Measurements from ENCODE around the gene VPS37C. TPM values are rescaled to one million over a fixed set of nuclear protein-coding genes. Genes with fewer than 3 reads are reported as not detected.

Gene VPS37C
- total RNA-seq, 4 donors from 2014 or later: 8.6 to 23.3 (median 20.5) TPM

- intact Hi-C loops (cut with DNase I; ENCODE audit: low total_unique reads) (no loop called here), in situ Hi-C loops (cut with MboI; ENCODE audit: low pct_ligation_motif_present in 1 of 4, low pct_unique_long_range_greater_than_20kb in 1 of 4, low sequenced_read_pairs in 3 of 4) (no loop called here)
- no peak overlapping the region for H3K27ac ChIP-seq
- no peaks in the 10 kb centered on the region for H3K4me1 ChIP-seq
- DNase-seq: no peak
- H3K4me3 ChIP-seq: no peak overlapping the region
- TF ChIP-seq CTCF (IDR thresholded peaks at IDR 0.05) (no peak), EP300 (IDR thresholded peaks at IDR 0.05; ENCODE audit: low read depth) (no peak), POLR2AphosphoS5 (IDR thresholded peaks at IDR 0.05) (no peak)
- no peaks in the 10 kb centered on the region for H3K27me3 ChIP-seq
- WGBS, 2 donors (ENCODE audit: low coverage in 1 of 2): 88 to 97% methylated on average over 5 to 9 of the region's 9 CpGs
- no peaks in the 10 kb centered on the region for H3K9me3 ChIP-seq
- H3K36me3 ChIP-seq: no peaks in the 10 kb centered on the region
Observed at GRCh38 chr11:61110255-61111049, 50.8 kb downstream of the VPS37C start.

GRCh38 chr11:61109671-61110070, 51.6 kb downstream of the VPS37C start:
- WGBS, 2 donors (ENCODE audit: low coverage in 1 of 2): 82 to 100% methylated on average over 1 to 8 of the region's 8 CpGs
- DNase-seq: no peak
- TF ChIP-seq CTCF (IDR thresholded peaks at IDR 0.05): no peak

GRCh38 chr11:61108847-61109585, 52.2 kb downstream of the VPS37C start:
- Histone ChIP-seq H3K9me3 (no peaks in the 10 kb centered on the region), H3K27ac (no peak overlapping the region), H3K36me3 (no peaks in the 10 kb centered on the region), H3K4me1 (no peaks in the 10 kb centered on the region), H3K4me3 (no peak overlapping the region), H3K27me3 (no peaks in the 10 kb centered on the region)
- in situ Hi-C loops (cut with MboI; ENCODE audit: low pct_ligation_motif_present in 1 of 4, low pct_unique_long_range_greater_than_20kb in 1 of 4, low sequenced_read_pairs in 3 of 4) (no loop called here), intact Hi-C loops (cut with DNase I; ENCODE audit: low total_unique reads) (no loop called here)
- WGBS, 2 donors (ENCODE audit: low coverage in 1 of 2): 84 to 100% methylated on average over 1 to 15 of the region's 15 CpGs
- TF ChIP-seq POLR2AphosphoS5 (IDR thresholded peaks at IDR 0.05) (no peak), POLR2A (IDR thresholded peaks at IDR 0.05) (no peak), CTCF (IDR thresholded peaks at IDR 0.05) (no peak), EP300 (IDR thresholded peaks at IDR 0.05; ENCODE audit: low read depth) (no peak)
- no peak for DNase-seq

More at GRCh38 chr11:61109671-61110070, 51.6 kb downstream of the VPS37C start:
- no peaks in the 10 kb centered on the region for H3K9me3 ChIP-seq
- H3K4me1 ChIP-seq: no peaks in the 10 kb centered on the region
- no peak overlapping the region for H3K4me3 ChIP-seq
- no peaks in the 10 kb centered on the region for H3K27me3 ChIP-seq
- no peaks in the 10 kb centered on the region for H3K36me3 ChIP-seq
- intact Hi-C loops (cut with DNase I; ENCODE audit: low total_unique reads): no loop called here
- no peak overlapping the region for H3K27ac ChIP-seq
- in situ Hi-C loops (cut with MboI; ENCODE audit: low pct_ligation_motif_present in 1 of 4, low pct_unique_long_range_greater_than_20kb in 1 of 4, low sequenced_read_pairs in 3 of 4): no loop called here

GRCh38 chr11:61107888-61108287, 53.3 kb downstream of the VPS37C start:
- Histone ChIP-seq H3K27ac (no peak overlapping the region), H3K4me1 (no peaks in the 10 kb centered on the region), H3K4me3 (no peak overlapping the region), H3K27me3 (no peaks in the 10 kb centered on the region), H3K36me3 (no peaks in the 10 kb centered on the region), H3K9me3 (no peaks in the 10 kb centered on the region)
- DNase-seq: no peak
- 81% methylated on average over 3 of the region's 3 CpGs; no CpG with 5 or more reads in 1 of the 2 donors for WGBS, 2 donors (ENCODE audit: low coverage in 1 of 2)
- in situ Hi-C loops (cut with MboI; ENCODE audit: low pct_ligation_motif_present in 1 of 4, low pct_unique_long_range_greater_than_20kb in 1 of 4, low sequenced_read_pairs in 3 of 4): no loop called here
- intact Hi-C loops (cut with DNase I; ENCODE audit: low total_unique reads): no loop called here
- TF ChIP-seq CTCF (IDR thresholded peaks at IDR 0.05) (no peak), EP300 (IDR thresholded peaks at IDR 0.05; ENCODE audit: low read depth) (no peak), POLR2AphosphoS5 (IDR thresholded peaks at IDR 0.05) (no peak), POLR2A (IDR thresholded peaks at IDR 0.05) (no peak)

Measured in transverse colon (tissue), 4 donors.